Karpas-422 (cell line): ENCODE results near the gene TMA16. TPM values are rescaled to one million over a fixed set of nuclear protein-coding genes. Genes with fewer than 3 reads are reported as not detected.

Experiments
- DNase-seq: peaks from one replicate; pipeline ENCODE4 v3.0.0-alpha.2; 2015
- H2AFZ ChIP-seq: fragments of 200-600 bp; sonication (generic); 2 replicates; pipeline ENCODE4 v1.6.1; 2014; ENCODE audit warnings: antibody characterized with exemption, low read length, mixed read lengths
- H3K27ac ChIP-seq: fragments of 200-600 bp; sonication (generic); 2 replicates; pipeline ENCODE4 v1.5.1; 2014; ENCODE audit warnings: mild to moderate bottlenecking, low read length, moderate library complexity
- H3K27me3 ChIP-seq: fragments of 200-600 bp; sonication (generic); 2 replicates; pipeline ENCODE4 v1.6.1; 2014; ENCODE audit warnings: low read length, mixed read lengths
- H3K36me3 ChIP-seq: fragments of 200-600 bp; sonication (generic); 2 replicates; pipeline ENCODE4 v1.6.1; 2014; ENCODE audit warnings: low read length, mixed read lengths; ENCODE audit not compliant: insufficient read depth
- H3K4me1 ChIP-seq: fragments of 200-600 bp; sonication (generic); 2 replicates; pipeline ENCODE4 v1.6.1; 2014; ENCODE audit warnings: mild to moderate bottlenecking, low read length, mixed read lengths
- H3K4me2 ChIP-seq: fragments of 200-600 bp; sonication (generic); 2 replicates; pipeline ENCODE4 v1.6.1; 2014; ENCODE audit warnings: low read length, low read depth, mild to moderate bottlenecking; ENCODE audit not compliant: poor library complexity, severe bottlenecking
- H3K4me3 ChIP-seq: fragments of 200-600 bp; sonication (generic); 2 replicates; pipeline ENCODE4 v1.5.1; 2014; ENCODE audit warnings: mild to moderate bottlenecking, antibody characterized with exemption, low read length, mixed read lengths
- H3K79me2 ChIP-seq: fragments of 200-600 bp; sonication (generic); 2 replicates; pipeline ENCODE4 v1.6.1; 2014; ENCODE audit warnings: mild to moderate bottlenecking, low read length, mixed read lengths
- H3K9ac ChIP-seq: fragments of 200-600 bp; sonication (generic); 2 replicates; pipeline ENCODE4 v1.6.0; 2014; ENCODE audit warnings: low read length
- H3K9me2 ChIP-seq: fragments of 200-600 bp; sonication (generic), shearing (Covaris generic); replicated peaks from 2 replicates; pipeline ENCODE4 v1.6.0; 2014; ENCODE audit warnings: mild to moderate bottlenecking, low read length, moderate library complexity; ENCODE audit not compliant: insufficient read depth
- H3K9me3 ChIP-seq: fragments of 300-700, 200-600 bp; sonication (generic); 2 replicates; pipeline ENCODE4 v1.6.1; 2014; ENCODE audit warnings: low read length, mixed read lengths
- H4K20me1 ChIP-seq: fragments of 200-600 bp; sonication (generic); 2 replicates; pipeline ENCODE4 v1.6.1; 2014; ENCODE audit warnings: mild to moderate bottlenecking, antibody characterized with exemption, low read length, low read depth; ENCODE audit not compliant: insufficient read depth
- total RNA-seq: library from RNA; depleted of rRNA; stranded (reverse); fragments of >200 nt; shearing (Covaris generic); gene quantifications from 2 replicates; pipeline ENCODE4 v1.2.3, GENCODE V29; 2014; ENCODE audit warnings: low replicate concordance

TMA16 gene
- total RNA-seq, 1 experiment from 2014 or later: 86.0 TPM

GRCh38 chr4:163492951-163493504 lies 1.5 kb upstream of the TMA16 start:
- Histone ChIP-seq H3K4me2 (peak overlapping the region; percentile 83), H3K79me2 (peaks cover 36% of the 10 kb centered on the region), H3K36me3 (peaks cover 14% of the 10 kb centered on the region), H3K27me3 (no peaks in the 10 kb centered on the region), H3K9ac (peak overlapping the region; percentile 91), H3K9me3 (no peaks in the 10 kb centered on the region), H3K4me3 (peak overlapping the region; percentile 85), H3K9me2 (no peaks in the 10 kb centered on the region), H2AFZ (no peak overlapping the region), H3K27ac (peak overlapping the region; percentile 86), H4K20me1 (no peaks in the 10 kb centered on the region), H3K4me1 (peaks cover 23% of the 10 kb centered on the region)
- DNase-seq: peak; percentile 71

- peaks cover 23% of the 10 kb centered on the region for H3K4me1 ChIP-seq
- H3K9me3 ChIP-seq: no peaks in the 10 kb centered on the region
- peak overlapping the region; percentile 85 for H3K4me3 ChIP-seq
- H3K9ac ChIP-seq: peak overlapping the region; percentile 91
- peak overlapping the region; percentile 83 for H3K4me2 ChIP-seq
- peaks cover 42% of the 10 kb centered on the region for H3K79me2 ChIP-seq
- peak; percentile 91 for DNase-seq
- no peaks in the 10 kb centered on the region for H4K20me1 ChIP-seq
- H3K9me2 ChIP-seq: no peaks in the 10 kb centered on the region
- H3K36me3 ChIP-seq: peaks cover 17% of the 10 kb centered on the region
- no peaks in the 10 kb centered on the region for H3K27me3 ChIP-seq
- H2AFZ ChIP-seq: no peak overlapping the region
- peak overlapping the region; percentile 86 for H3K27ac ChIP-seq
Observed at GRCh38 chr4:163493643-163494359, 689 bp upstream of the TMA16 start.

- Histone ChIP-seq H3K4me2 (peak overlapping the region; percentile 83), H3K79me2 (peaks cover 63% of the 10 kb centered on the region), H3K4me1 (peaks cover 23% of the 10 kb centered on the region), H3K9me2 (no peaks in the 10 kb centered on the region), H4K20me1 (no peaks in the 10 kb centered on the region), H3K9me3 (no peaks in the 10 kb centered on the region), H3K9ac (peak overlapping the region; percentile 91), H3K36me3 (peaks cover 35% of the 10 kb centered on the region), H3K27me3 (no peaks in the 10 kb centered on the region), H3K27ac (peak overlapping the region; percentile 86), H3K4me3 (peak overlapping the region; percentile 85), H2AFZ (no peak overlapping the region)
- peak; percentile 89 for DNase-seq
Observed at GRCh38 chr4:163495900-163496299, 1.4 kb downstream of the TMA16 start.

- DNase-seq: no peak
- Histone ChIP-seq H3K4me2 (no peak overlapping the region), H3K9ac (no peak overlapping the region), H2AFZ (no peak overlapping the region), H3K27ac (no peak overlapping the region), H3K36me3 (peaks cover 45% of the 10 kb centered on the region), H4K20me1 (peaks cover 14% of the 10 kb centered on the region; the same call in 1 of the 2 replicates), H3K4me3 (no peak overlapping the region), H3K27me3 (no peaks in the 10 kb centered on the region), H3K79me2 (peaks cover 99% of the 10 kb centered on the region), H3K4me1 (peaks cover 42% of the 10 kb centered on the region), H3K9me3 (no peaks in the 10 kb centered on the region), H3K9me2 (no peaks in the 10 kb centered on the region)
Observed at GRCh38 chr4:163500586-163500985, 6.1 kb downstream of the TMA16 start.

- no peak overlapping the region for H3K27ac ChIP-seq
- peaks cover 100% of the 10 kb centered on the region for H3K79me2 ChIP-seq
- no peaks in the 10 kb centered on the region for H3K9me2 ChIP-seq
- H3K27me3 ChIP-seq: no peaks in the 10 kb centered on the region
- H3K4me1 ChIP-seq: peaks cover 51% of the 10 kb centered on the region
- H3K4me3 ChIP-seq: no peak overlapping the region
- H3K9me3 ChIP-seq: no peaks in the 10 kb centered on the region
- H3K4me2 ChIP-seq: no peak overlapping the region
- H3K9ac ChIP-seq: no peak overlapping the region
- no peak for DNase-seq
- H3K36me3 ChIP-seq: peaks cover 60% of the 10 kb centered on the region
- H2AFZ ChIP-seq: no peak overlapping the region
- H4K20me1 ChIP-seq: peaks cover 14% of the 10 kb centered on the region; the same call in 1 of the 2 replicates
Observed at GRCh38 chr4:163505374-163505773, 10.9 kb downstream of the TMA16 start.

GRCh38 chr4:163515198-163515597 lies 20.7 kb downstream of the TMA16 start:
- Histone ChIP-seq H3K79me2 (peaks cover 64% of the 10 kb centered on the region), H3K4me2 (no peak overlapping the region), H3K4me3 (no peak overlapping the region), H3K9me2 (no peaks in the 10 kb centered on the region), H3K27me3 (no peaks in the 10 kb centered on the region), H4K20me1 (no peaks in the 10 kb centered on the region), H2AFZ (no peak overlapping the region), H3K27ac (no peak overlapping the region), H3K9me3 (no peaks in the 10 kb centered on the region), H3K9ac (no peak overlapping the region), H3K36me3 (peaks cover 92% of the 10 kb centered on the region), H3K4me1 (peaks cover 18% of the 10 kb centered on the region)
- no peak for DNase-seq

- Histone ChIP-seq H3K27me3 (no peaks in the 10 kb centered on the region), H3K4me3 (no peak overlapping the region), H4K20me1 (no peaks in the 10 kb centered on the region), H3K4me2 (no peak overlapping the region), H2AFZ (no peak overlapping the region), H3K27ac (no peak overlapping the region), H3K9me3 (no peaks in the 10 kb centered on the region), H3K9me2 (no peaks in the 10 kb centered on the region), H3K79me2 (peaks cover 26% of the 10 kb centered on the region), H3K36me3 (peaks cover 89% of the 10 kb centered on the region), H3K4me1 (peaks cover 7% of the 10 kb centered on the region), H3K9ac (no peak overlapping the region)
- DNase-seq: no peak
Observed at GRCh38 chr4:163523791-163524365, 29.4 kb downstream of the TMA16 start.

GRCh38 chr4:163525982-163526381 lies 31.5 kb downstream of the TMA16 start:
- Histone ChIP-seq H3K36me3 (peaks cover 88% of the 10 kb centered on the region), H3K9me2 (no peaks in the 10 kb centered on the region), H2AFZ (no peak overlapping the region), H3K4me1 (peaks cover 7% of the 10 kb centered on the region), H3K4me2 (no peak overlapping the region), H3K27ac (no peak overlapping the region), H4K20me1 (no peaks in the 10 kb centered on the region), H3K9me3 (no peaks in the 10 kb centered on the region), H3K4me3 (no peak overlapping the region), H3K79me2 (peaks cover 26% of the 10 kb centered on the region), H3K27me3 (no peaks in the 10 kb centered on the region), H3K9ac (no peak overlapping the region)
- DNase-seq: no peak
